DMS79 treated with DMSO at 0.1 percent for 48 hours (cell line): ENCODE results near the gene DEXI.
A peak's percentile ranks its signal among the peaks of the same experiment; 100 is the strongest.
"Not testable (repeated sequence)": the region's sequence is repeated elsewhere in the genome, so short reads cannot be mapped to it uniquely, and the experiment has no call there.

ENCODE experiments used
- DNase-seq: peaks from one replicate; lab custom pipeline; 2025; lab: John Stamatoyannopoulos, UW

DEXI gene

DNA sequence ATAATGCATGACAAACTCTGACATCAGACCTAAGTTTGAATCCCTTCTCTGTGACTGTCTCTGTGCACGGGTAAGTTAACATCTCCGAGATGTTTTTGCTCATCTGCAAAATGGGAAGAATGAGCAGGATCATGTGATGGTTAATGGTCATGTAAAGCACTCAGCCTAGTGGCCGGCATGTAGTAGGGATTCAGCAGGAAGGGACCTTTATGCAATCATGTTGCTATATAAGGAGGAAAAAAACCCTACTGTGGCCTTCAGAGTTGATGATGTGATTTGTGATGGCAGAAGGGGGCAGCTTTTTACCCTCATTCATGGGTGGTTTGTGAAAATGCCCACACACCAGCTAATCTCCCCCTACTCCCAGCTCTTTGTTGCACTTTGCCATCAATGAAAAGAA, 26.2 kb upstream of the DEXI start:
- no peak for DNase-seq

DNA sequence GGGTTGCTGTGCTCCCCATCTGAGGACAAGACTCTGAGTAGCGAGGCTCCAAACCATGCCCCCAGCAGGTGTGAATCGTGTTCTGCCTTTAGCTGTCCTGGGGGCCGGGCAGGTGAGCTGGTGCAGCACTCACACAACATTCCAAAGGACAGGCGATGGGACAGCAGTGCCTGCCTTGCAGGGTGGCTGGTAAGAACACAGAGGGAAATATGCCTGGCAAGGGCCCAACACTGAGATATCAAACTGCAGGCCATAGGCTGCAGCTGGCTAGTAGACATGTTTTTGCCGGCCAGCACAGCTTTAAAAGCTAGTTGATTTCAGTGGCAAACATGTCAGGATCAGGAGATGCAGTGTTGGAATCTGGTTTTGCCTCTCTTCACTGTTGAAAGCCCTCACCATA, 25.7 kb upstream of the DEXI start:
- no peak for DNase-seq

DNA sequence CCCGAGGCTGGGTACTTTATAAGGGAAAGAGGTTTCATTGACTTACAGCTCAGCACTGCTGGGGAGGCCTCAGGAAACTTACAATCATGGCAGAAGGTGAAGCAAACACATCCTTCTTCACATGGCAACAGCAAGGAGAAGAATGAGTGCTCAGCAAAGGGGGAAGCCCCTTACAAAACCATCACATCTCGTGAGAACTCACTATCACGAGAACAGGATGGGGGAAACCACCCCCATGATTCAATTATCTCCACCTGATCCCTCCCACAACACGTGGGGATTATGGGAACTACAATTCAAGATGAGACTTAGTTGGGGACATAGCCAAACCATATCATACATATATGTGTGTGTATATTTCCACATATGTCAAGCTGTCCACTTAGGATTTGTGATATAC, 24.3 kb upstream of the DEXI start:
- not testable (repeated sequence) for DNase-seq

DNA sequence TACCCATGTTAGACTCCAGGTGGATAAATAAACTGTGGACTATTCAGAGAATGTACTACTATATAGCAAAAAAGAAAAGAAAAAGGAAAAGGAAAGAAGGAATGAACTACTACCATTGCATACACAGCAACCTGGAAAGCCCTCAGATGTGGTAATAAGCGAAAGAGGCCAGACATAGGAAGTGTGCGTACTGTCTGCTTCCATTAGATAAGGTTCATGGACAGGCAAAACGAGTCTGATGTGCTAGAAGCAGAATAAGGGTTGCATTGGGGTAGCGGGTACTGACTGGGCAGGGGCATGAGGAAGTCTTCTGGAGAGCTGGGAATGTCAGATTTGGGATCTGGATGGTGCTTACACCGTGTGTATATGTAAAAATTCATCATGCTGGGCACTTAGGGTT, 23.9 kb upstream of the DEXI start:
- DNase-seq: no peak

DNA sequence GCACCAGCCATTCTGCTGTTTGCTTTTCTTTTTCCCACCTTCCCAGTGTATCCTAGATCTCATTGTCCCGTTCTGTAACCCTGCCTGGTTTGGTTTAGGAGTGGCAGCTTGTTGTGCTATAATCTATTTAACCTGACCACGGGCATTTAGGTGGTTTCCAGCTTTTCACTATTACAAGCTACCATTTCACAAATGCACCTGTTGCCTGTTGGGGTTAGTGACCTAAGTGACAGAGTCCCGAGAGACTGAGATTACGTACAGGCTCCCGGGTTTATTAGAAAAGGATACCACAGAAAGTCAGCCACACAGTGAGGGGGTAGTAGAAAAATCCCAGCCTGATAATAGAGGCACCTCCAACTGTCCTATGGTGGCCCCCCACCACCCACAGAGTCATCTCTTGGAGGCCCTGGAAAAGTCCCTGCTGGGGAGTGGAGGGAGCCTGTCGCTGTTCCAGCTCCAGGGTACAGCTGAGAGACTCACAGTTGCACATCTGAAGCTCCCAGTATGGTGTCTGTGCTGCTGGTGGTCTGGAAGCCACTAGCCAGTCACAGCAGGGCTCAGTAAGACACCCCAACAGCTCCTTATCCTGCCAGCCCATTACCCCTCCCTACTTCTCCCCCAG, 23.3 kb upstream of the DEXI start:
- no peak for DNase-seq

DNA sequence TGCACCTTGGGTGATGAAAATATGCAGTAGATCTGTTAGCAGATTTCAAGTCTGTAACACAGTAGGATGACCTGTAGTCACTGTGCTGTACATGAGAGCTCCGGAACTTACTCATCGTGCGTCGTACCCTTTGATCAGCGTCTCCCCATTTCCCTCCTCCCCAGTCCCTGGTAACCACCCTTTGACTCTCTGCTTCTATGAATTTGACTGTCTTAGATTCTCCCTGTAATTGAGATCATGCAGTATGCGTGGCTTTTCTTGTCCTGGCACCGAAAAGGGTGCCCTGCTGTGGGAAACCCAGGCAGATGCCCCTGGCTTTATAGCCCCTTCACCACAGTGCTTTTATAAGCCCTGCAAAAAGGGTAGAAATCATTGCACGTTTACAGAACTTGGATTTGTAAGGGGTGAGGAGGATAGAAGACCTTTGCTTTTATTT, 22.6 kb upstream of the DEXI start:
- no peak for DNase-seq

DNA sequence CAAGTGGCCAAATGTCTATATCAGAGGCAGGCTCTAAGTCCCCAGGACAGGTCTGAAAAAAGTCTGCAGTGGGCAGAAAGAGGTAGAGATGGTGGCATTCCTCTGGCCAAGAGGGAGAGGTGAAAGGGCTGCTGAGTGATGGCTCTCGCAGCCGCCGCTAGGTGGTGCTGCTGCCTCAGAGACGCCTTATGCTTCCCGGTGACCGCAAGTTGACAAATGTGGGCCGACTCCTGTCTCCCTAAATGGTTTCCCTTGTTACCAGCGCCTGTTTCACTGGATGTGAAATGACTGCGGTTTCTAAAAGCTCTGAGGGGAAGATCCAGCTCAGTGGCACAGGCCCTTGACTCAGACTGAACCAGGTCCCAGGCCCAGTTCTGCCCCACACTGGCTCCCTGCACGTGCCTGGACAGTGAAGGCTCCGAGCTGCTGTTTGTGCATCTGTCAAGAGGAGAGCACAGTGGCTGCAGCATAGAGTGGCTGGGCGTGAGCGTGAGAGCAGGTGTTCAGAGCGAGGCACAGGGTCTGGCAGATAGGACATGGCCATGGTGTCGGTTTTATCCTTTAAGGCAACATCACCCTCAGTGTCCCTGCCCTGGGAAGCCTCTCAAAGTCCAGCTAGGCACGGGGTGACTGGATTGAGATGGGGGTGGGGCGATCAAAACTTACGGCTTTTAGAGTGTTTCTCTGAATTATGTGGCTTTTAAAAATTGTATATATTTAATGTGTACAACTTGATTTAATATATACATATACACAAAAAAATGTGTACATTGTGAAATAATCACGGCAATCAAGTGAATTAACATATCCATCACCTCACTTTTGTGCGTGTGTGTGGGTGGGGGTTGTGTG, 22.0 kb upstream of the DEXI start:
- DNase-seq: peak; percentile 83

DNA sequence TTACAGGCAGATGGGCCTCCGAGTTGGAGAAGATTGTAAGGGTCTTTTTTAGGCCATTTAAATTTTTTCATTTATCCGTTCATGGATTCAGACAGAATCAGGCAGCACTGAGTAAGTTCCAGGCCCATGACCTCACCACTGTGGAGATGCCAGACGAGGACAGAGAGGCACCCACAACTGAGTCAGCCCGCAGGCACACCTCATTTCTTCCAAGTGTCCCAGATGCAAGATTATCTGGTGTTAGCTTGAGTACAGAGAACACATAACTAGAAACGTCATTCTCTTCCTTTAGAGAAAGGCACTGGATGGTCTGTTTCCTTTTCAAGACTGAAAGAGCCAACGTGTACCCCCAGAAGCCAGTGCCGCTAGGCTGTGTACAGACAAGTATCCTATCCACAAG, 19.0 kb upstream of the DEXI start:
- no peak for DNase-seq

DNA sequence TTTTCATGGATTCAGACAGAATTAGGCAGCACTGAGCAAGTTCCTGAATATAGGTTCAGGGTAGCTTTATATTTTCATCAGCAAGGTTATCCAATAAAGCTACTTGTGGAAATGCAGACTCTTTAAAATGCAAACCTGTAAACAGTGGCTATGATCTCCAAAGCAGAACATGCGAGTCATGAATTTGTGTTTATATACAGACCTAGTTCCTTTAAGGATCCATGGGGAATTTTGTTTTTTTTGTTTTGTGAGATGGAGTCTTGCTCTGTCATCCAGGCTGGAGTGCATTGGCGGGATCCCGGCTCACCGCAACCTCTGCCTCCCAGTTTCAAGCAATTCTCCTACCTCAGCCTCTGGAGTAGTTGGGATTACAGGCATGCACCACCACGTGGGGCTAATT, 16.9 kb upstream of the DEXI start:
- DNase-seq: no peak

DNA sequence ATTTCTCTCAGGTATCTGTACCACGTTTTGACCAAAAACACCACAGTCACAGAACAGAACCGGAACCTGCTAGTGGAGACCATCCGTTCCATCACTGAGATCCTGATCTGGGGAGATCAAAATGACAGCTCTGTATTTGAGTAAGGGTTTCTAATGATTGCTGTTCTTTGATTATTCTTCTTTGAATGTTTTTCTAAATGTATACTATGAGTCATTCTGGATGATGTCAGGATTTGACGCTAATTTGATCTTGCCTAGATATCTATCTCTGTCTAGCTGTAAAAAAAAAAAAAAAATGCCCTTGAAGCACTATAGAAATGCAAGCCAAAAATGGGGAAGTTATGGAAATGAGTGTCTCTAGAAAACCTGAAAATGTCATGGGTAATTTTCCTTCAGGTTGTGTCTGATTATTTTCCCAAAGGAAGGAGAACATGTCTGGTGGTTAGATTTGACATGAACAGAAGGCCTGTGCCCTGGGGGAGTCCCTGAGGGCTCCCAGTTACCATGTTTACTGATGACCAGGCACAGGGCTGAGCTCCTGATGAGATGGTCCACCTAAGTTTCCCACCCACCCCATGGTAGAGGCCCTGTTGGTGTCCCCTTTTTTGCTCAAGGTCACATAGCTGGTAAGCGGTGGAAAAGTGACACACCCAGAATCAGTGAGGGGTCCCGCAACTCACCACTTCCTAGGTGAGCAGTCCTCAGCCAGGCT, 15.7 kb upstream of the DEXI start:
- no peak for DNase-seq

DNA sequence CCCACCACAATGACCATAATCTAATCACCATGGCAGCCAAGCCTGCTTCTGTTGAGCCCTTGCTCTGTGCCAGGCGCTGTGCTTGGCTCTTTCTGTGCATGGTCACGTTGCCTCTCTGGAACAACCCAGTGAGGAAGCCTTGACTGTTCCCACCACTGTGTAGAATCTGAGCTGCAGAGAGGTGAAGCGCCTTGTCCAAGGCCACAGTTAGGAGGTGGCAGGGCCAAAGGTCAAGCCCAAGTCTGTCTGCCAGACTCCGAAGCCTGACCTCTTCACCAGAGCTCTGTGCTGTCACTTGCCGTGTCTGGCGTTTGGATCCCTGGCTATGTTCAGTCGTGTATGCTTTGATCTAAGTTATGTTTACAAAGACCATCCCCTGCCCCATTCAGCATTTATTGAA, 12.6 kb upstream of the DEXI start:
- no peak for DNase-seq

DNA sequence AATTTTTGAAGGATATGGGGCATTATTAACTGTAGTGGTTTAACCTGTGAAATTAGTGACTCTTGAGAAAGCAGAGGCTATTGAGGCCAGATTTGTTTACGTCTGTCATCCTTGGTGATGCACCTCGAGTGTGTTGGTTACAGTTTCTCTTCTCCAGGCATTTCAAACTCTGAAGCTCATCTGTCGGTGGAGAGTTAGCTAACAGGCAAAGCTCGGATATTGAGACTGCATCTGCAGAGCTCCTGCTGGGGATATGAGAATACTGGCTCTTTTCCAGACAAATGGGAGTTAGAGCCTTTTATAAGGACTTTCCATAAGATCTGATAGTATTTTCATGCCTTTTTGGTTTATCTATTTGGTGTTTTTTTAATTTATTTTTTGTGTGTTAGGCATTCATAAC, 8.8 kb upstream of the DEXI start:
- DNase-seq: no peak

DNA sequence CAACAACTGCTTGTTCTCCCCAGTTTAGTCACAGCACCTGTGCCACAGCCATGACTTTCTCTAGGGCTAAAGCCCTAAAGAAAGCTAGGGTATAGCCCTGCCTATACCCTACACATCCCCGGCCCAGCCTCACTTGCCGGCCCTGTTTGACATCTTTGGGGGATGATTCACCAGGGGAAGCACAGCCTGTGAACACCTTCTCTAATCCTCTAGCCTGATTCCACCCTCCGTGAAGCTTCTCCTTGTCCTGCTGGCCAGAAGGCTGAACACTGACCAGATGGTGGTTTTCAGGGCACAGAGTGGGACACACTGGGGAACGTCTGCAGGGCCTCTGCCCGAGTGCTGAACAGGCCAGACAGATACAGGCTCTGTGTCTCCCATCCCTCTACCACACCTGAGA, 8.1 kb upstream of the DEXI start:
- no peak for DNase-seq

DNA sequence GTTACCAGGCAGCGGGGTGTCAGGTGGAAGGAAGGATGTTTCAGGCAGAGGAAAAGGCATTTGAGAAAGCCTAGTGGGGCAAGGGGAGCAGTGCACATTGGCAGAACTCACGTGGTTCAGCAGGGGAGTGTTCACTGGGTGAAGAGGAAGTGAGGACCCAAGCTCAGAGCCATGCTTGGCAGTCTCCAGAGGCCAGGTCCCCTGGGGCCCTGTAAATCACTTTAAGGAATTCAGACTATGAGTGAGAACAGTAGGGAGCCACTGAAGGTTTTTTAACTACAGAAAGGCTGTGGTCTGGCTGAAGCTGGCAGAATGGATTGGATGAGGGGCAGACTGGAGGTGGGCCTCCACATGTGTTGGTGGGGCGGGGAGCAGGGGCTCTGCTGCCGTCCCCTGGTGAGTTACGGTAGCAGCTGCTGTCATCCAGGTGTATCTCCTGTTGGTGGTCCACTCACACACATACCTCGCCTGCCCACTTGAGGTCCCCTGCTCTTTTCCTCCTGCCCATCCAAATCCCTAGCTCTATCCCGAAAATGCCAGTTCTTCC, 7.2 kb upstream of the DEXI start:
- no peak for DNase-seq

DNA sequence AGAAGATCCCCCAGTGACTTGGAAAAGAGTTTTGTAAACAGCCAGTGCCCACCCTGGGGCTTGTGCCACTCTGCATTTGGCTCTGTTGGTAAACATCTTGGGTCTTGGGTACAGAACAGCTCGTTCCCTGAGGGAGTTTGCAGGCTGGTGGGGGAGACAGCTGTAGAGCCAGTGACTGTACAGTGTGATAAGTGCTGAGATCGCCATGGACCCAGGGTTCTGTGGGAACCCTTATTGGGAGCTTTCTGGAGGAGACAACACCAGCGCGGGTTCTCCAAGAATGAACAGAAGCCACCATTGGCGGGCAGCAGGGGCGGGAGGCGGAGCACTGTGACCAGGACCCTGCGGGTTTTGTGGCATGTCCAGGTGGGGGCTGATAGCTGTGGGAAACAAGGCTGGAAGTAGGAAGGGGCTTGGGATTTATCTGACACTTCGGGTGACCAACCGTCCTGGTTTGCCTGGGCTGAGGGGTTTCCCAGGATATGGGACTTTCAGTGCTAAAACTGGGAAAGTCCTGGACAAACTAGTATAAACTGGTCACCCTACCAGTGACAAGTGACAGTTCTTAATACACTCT, 5.0 kb upstream of the DEXI start:
- no peak for DNase-seq

DNA sequence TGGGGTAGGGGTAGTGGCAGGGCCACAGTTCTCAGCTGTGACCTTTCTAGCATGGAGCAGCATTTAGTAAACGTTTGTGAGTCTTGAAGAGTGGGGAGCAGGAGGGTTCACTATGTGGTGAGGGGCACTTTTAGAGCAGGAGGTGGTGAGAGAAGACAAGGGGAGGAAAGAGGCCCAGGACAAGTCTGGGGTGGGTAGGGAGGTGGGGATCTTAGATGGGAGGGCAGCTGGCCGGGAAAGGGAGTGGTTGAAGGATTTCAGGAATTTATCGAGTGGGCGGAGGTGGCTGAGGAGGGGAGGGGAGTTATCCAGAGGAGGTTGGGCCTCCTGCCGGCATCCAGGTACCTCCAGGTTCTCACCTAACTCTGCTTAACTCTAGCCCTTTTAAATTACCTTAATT, 4.0 kb upstream of the DEXI start:
- DNase-seq: no peak

DNA sequence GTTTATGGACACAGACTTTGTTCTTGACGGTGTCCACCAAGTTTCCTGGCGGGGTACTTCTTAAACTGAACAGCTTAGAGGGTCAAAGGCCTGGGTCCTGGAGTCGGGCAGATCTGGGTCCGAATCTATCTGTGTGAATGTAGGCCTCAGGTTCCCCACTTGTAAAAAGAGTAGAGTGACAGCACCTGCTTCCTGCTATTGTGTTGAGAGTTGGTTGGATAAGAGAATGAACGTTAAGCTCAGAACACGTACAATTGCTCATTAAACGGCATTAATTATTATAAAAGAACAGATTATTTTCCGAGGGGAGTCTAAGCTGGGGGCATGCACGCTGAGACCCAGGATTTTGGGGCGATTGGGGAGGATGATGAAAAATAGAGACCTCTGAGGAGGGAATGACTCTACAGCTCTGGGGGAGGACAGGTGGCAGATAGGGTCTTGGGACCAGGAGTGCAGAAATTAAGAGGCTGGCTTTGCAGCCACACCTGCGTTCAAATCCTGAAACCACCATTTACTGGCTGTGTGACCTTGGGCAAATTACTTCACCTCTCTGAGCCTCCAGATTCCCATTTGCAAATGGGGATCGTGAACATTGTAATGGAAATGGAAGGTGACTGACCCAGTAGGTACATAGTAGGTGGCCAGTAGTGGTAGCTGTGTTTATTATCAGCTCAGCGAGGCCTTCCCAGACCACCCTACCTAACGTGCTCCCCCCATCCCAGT, 3.0 kb upstream of the DEXI start:
- no peak for DNase-seq

DNA sequence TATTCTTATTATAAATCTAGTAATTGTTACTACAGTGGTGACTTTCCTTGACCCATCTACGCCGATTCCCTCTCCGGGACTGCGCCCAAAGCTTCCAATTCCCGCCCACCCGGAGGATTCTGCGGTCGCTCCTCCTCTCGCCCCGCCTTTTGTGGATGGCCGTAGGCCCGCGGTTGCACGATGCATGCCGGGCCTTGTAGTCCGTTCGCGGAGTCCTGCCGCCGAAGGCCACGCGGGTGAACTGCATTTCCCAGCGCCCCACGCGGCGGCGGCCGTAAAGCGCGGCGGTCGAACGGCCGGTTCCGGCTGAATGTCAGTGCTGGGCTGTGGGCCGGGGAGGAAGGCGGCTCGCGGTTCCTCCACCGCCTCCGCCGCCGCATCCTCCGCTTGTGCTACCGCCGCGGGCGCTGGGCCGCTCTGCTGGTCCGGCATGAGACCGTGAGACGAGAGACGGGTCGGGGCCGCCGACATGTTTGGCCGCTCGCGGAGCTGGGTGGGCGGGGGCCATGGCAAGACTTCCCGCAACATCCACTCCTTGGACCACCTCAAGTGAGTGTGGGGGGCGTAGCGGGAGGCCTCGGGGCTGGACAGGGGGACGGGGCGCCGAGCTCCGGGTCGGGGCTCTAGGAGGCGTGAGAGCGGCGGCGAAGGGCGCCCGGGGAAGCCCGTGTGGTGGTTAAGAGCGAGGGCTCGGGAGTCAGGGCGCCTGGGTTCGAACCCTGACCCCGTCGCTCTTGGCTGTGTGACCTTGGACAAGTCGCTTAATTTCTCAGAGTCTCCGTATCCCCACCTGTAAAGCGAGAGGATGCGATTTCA, 2.2 kb upstream of the DEXI start, which contains the start of gene CLEC16A:
CLEC16A (plus strand) TSS at position 316 of the 816 bp plus-strand sequence; CDS start at position 470, 154 bp downstream.
- peak; percentile 82 for DNase-seq

DNA sequence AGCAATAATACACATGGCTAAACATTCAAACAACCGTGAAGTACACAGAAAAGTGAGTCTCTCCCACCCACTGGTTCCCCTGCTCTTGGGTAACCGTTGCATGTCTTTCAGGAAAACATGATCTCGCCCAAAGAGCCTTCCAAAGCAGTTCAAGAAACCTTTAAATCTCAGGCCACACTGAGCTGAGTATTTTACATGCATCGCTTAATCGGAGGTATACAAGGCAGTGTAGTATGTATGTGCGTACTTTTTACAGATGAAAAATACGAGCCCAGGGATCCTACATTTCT, 741 bp upstream of the DEXI start:
- peak; percentile 36 for DNase-seq

DNA sequence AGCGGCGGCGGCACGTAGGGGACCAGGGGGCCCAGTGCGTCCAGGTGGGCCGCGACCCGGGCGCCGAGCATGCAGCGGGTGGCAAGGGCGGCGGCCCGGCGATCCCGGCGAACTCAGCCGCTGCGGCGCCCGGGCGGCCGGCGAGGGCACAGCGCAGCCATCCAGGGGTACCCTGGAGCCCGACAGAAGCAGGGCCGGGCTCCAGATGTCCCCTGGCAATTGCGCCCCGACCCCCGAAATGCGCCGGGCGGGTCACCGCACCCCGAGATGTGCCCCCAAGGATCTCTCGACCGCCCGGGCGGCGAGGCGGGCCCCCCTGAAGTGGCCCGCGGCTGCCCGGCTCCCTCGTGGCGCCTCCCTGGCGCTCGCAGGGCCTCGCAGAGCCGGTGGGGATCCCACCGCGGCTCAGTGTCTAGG, 325 bp downstream of the DEXI start:
- not testable (repeated sequence) for DNase-seq
